HepG2 (cell line): ENCODE data around the gene VDAC1. TPM values are rescaled to one million over a fixed set of nuclear protein-coding genes. Genes with fewer than 3 reads are reported as not detected.
A peak's percentile ranks its signal among the peaks of the same experiment; 100 is the strongest.

Source experiments
- ARNT2 ChIP-seq: sonication (generic); formaldehyde crosslinking; IDR thresholded peaks from 2 replicates; pipeline ENCODE4 v1.8.0; 2022; ENCODE audit warnings: mild to moderate bottlenecking, low read depth, missing genetic modification reagents, moderate library complexity
- BCLAF1 ChIP-seq: fragments of 450-650 bp; IDR thresholded peaks from 2 replicates; pipeline ENCODE4 v1.6.1; 2017; ENCODE audit warnings: mild to moderate bottlenecking
- CSRNP1 ChIP-seq: sonication (generic); formaldehyde crosslinking; IDR thresholded peaks from 2 replicates; pipeline ENCODE4 v1.8.1; 2023; ENCODE audit warnings: mild to moderate bottlenecking, missing genetic modification reagents
- ETV5 ChIP-seq: IDR thresholded peaks from 2 replicates; pipeline ENCODE4 v1.6.1; 2018; ENCODE audit warnings: missing biosample characterization, missing genetic modification reagents, inconsistent platforms, borderline replicate concordance
- FOXP1 ChIP-seq, 2 experiments: fragments of 450-650 bp in 1 of 2; IDR thresholded peaks; 2 replicates each; pipeline ENCODE4 v1.6.1; 2017 to 2018; ENCODE audit warnings: antibody characterized with exemption in 1 of 2
- HOXA9 ChIP-seq: sonication (generic); formaldehyde crosslinking; IDR thresholded peaks from 2 replicates; pipeline ENCODE4 v1.8.1; 2022; ENCODE audit warnings: missing genetic modification reagents, mild to moderate bottlenecking, moderate library complexity, borderline replicate concordance
- NFE2 ChIP-seq: sonication (generic); formaldehyde crosslinking; IDR thresholded peaks from 2 replicates; pipeline ENCODE4 v1.4.0; 2020; ENCODE audit warnings: missing genetic modification reagents
- NFRKB ChIP-seq: fragments of 450-650 bp; IDR thresholded peaks from 2 replicates; pipeline ENCODE4 v1.6.1; 2017
- NR0B2 ChIP-seq: sonication (generic); formaldehyde crosslinking; IDR thresholded peaks from 2 replicates; pipeline ENCODE4 v1.4.0; 2020; ENCODE audit warnings: mild to moderate bottlenecking, missing genetic modification reagents
- PITX1 ChIP-seq: sonication (generic); formaldehyde crosslinking; IDR thresholded peaks from 2 replicates; pipeline ENCODE4 v1.5.1; 2020; ENCODE audit warnings: mild to moderate bottlenecking, missing genetic modification reagents
- POLR2AphosphoS2 ChIP-seq: IDR thresholded peaks from 2 replicates; pipeline ENCODE4 v1.6.1; 2011; ENCODE audit warnings: low read depth, low read length, improper control_type of control experiment
- RBFOX2 ChIP-seq: fragments of 200-400 bp; formaldehyde crosslinking; IDR thresholded peaks from 2 replicates; pipeline ENCODE4 v1.6.1; 2017; ENCODE audit warnings: low read depth, mild to moderate bottlenecking, low read length
- RBM22 ChIP-seq: fragments of 200-400 bp; formaldehyde crosslinking; optimal IDR thresholded peaks from 2 replicates; pipeline ENCODE3; 2017; ENCODE audit warnings: mild to moderate bottlenecking, low read length, moderate library complexity
- TEF ChIP-seq: sonication (generic); formaldehyde crosslinking; IDR thresholded peaks from 2 replicates; pipeline ENCODE4 v1.5.0; 2020; ENCODE audit warnings: missing genetic modification reagents
- TFE3 ChIP-seq: IDR thresholded peaks from 2 replicates; pipeline ENCODE4 v1.6.1; 2016
- THAP7 ChIP-seq: sonication (generic); formaldehyde crosslinking; IDR thresholded peaks from 2 replicates; pipeline ENCODE4 v1.8.1; 2023; ENCODE audit warnings: mild to moderate bottlenecking, missing genetic modification reagents
- U2AF2 ChIP-seq: fragments of 200-400 bp; formaldehyde crosslinking; IDR thresholded peaks from 2 replicates; pipeline ENCODE4 v1.6.1; 2017; ENCODE audit warnings: low read depth, mild to moderate bottlenecking, low read length
- ZBTB21 ChIP-seq: sonication (generic); formaldehyde crosslinking; IDR thresholded peaks from 2 replicates; pipeline ENCODE4 v1.4.0; 2020; ENCODE audit warnings: missing genetic modification reagents
- ZFP82 ChIP-seq: sonication (generic); formaldehyde crosslinking; IDR thresholded peaks from 2 replicates; pipeline ENCODE4 v1.5.1; 2020; ENCODE audit warnings: mild to moderate bottlenecking, missing genetic modification reagents, borderline replicate concordance
- ZNF121 ChIP-seq: sonication (generic); formaldehyde crosslinking; IDR thresholded peaks from 2 replicates; pipeline ENCODE4 v1.5.0; 2020; ENCODE audit warnings: mild to moderate bottlenecking, missing genetic modification reagents
- ZNF615 ChIP-seq: sonication (generic); formaldehyde crosslinking; IDR thresholded peaks from 2 replicates; pipeline ENCODE4 v1.5.0; 2020; ENCODE audit warnings: mild to moderate bottlenecking, missing genetic modification reagents, borderline replicate concordance
- ZNF782 ChIP-seq: sonication (generic); formaldehyde crosslinking; IDR thresholded peaks from 2 replicates; pipeline ENCODE4 v1.4.0; 2020; ENCODE audit warnings: missing genetic modification reagents, mild to moderate bottlenecking, borderline replicate concordance
- polyA plus RNA-seq, 8 experiments: library from polyadenylated mRNA; depleted of rRNA in 3 of 8; stranded (reverse) in 7 of 8; unstranded in 1 of 8; fragments of >200 nt; fragmentation: Illumina TruSeq in 4 of 8; extraction: Trizol in 4 of 8; gene quantifications; 2 replicates each; pipeline versions ENCODE4 v1.2.1 to v1.2.3, GENCODE V29; 2011 to 2016; ENCODE audit warnings: low read depth in 4 of 8, missing spikeins in 1 of 8, mixed read lengths in 1 of 8; ENCODE audit not compliant: insufficient read depth in 1 of 8
- total RNA-seq, 5 experiments: library from RNA; depleted of rRNA; stranded (reverse); fragments of >200 nt; fragmentation: Illumina TruSeq; extraction: Trizol; gene quantifications; 2 replicates each; pipeline ENCODE4 v1.2.3, GENCODE V29; 2016; ENCODE audit warnings: low read depth in 1 of 5

VDAC1 gene
- total and polyA plus RNA-seq, 2 of the 13 experiments (the other 11 are each of a cell fraction or from before 2014, with no cell fraction given) = 112 to 380 TPM

GRCh38 chr5:133977161-133977787 lies 27.5 kb downstream of the VDAC1 start (continued):
- TF ChIP-seq TEF (no peak), NFRKB (no peak), RBM22 (no peak), ZFP82 (CRISPR knock-in tag) (no peak), POLR2AphosphoS2 (no peak), NR0B2 (CRISPR knock-in tag) (no peak), HOXA9 (CRISPR knock-in tag) (no peak), ZNF782 (no peak), U2AF2 (no peak), BCLAF1 (no peak), NFE2 (CRISPR knock-in tag) (no peak), ARNT2 (CRISPR knock-in tag) (no peak), RBFOX2 (0 out of 2 replicates have a peak, but pooled peaks have one; percentile 31), CSRNP1 (CRISPR knock-in tag) (no peak), FOXP1 (IDR thresholded peaks at IDR 0.05) (no peak), FOXP1 (CRISPR knock-in tag; IDR thresholded peaks at IDR 0.05) (peak; percentile 36; the same call in 1 of the 2 replicates), THAP7 (no peak), TFE3 (CRISPR knock-in tag) (no peak), ZBTB21 (CRISPR knock-in tag) (no peak), PITX1 (CRISPR knock-in tag) (no peak), ZNF121 (no peak), ZNF615 (no peak), ETV5 (CRISPR knock-in tag) (no peak)
